GM21367 (cell line): ENCODE data around the gene SOX12.

Experiments
- ATAC-seq: cut with Tn5 transposase; IDR thresholded peaks from one replicate; pipeline ENCODE4 v1.9.1; 2021; ENCODE audit not compliant: unreplicated experiment

SOX12 gene

DNA sequence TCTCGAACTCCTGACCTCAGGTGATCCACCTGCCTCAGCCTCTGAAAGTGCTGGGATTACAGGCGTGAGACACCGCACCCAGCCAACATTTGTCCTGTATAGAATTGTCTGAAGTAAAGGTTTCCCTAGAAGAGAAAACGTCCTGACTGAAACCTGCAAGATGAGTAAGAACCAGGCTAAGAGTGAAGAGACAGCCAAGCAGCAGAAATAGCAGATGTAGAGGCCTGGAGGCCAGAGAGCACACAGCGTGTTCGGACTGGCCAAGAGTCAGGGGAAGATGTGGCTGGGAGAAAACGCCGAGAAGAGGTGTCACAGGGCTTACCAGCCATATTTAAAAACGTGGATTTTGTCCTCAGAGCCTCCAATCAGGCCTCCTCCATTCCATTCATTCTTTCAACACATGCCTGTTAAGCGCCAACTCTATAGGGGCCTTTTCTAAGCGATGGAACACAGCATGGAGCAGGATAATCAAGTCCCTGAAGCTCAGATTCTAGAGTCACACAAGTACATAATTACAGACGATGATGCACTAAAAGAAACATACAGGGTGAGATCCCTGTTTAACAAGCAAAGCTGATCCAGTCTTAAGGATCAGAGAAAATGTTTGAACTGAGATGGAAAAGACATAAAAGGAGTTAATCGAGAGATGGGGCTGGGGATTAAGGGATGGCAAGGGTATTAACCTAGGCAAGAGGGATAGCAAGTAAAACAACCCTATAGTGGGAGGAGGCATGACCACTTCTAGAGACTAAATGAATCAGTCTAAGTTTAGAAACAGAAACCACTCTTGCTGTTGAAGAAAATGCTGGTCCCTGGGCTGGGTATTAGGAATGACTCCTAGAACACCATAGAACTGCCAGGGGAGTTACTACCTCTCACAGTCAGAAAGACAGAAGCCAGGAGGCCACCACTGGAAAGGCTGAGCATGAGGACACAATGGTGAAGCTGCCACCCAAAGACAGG is 23.2 kb upstream of the SOX12 start:
- ATAC-seq, result no peak

DNA sequence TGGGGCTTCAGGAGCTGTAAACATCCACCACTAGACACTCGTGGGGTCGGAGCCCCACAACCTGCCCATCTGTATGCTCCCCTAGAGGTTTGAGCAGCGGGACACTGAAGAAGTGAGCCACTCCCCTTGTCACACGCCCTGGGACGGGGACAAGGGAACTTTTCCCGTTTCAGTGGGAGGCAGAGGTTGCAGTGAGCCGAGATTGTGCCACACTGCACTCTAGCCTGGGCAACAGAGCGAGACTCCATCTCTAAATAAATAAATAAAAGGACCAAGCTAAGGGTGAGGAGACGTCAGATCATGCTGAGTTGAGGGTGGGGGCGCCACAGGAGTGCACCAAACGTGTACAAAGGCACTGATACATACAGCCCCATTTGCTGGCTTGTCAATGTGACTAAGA is 19.6 kb upstream of the SOX12 start:
- no peak for ATAC-seq

DNA sequence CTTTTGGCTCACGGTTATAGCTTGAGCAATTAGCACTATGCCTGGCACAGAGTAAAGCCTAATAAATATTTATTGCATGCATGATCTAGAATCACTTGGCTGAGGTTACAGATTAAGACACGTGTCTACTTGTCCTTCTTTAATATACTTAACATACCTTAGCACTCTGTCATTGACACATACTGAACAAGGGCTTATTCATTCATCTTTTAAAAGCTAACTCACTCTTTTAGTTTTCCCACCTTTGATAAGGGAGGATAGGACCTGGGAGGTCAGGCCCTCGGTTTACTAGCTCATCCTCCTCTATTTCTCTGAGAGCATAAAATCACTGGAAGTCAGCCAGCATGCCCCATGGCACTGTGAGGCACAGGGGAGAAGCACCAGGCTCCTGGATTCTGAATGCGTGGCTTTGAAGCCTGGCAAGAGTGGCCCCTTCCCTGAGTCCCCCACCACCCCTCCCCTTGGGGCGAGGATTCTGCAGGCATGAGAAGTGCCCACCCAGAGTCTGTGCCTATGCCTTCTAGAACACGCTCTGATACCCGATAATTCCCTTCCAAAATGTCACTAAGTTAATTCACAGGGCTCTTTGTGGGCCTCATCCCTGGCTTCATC is 16.8 kb upstream of the SOX12 start:
- no peak for ATAC-seq

DNA sequence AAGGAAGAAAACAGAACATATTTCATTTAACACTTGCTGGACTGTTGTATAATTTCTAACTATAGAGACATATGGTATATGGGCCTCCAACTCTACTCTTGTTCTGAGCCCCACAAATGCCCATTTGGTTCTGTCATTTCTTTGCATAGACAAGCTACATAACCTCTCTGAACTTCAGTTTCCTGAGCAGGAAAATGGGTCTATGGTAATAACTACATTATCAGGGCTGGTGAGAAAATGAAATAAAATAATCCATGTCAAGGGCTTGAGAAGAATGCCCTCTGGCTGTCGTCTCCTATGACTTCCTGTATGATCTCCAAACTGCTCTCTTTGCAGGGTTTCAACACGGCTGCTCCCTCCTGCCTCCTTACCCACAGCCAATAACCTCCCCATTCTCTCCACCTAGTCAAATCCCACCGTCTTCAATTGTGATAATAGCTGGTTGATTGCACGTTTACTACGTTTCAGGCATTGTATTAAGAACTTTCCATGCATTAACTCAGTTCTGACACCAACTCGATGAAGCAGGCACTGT is 16.0 kb upstream of the SOX12 start:
- no peak for ATAC-seq

DNA sequence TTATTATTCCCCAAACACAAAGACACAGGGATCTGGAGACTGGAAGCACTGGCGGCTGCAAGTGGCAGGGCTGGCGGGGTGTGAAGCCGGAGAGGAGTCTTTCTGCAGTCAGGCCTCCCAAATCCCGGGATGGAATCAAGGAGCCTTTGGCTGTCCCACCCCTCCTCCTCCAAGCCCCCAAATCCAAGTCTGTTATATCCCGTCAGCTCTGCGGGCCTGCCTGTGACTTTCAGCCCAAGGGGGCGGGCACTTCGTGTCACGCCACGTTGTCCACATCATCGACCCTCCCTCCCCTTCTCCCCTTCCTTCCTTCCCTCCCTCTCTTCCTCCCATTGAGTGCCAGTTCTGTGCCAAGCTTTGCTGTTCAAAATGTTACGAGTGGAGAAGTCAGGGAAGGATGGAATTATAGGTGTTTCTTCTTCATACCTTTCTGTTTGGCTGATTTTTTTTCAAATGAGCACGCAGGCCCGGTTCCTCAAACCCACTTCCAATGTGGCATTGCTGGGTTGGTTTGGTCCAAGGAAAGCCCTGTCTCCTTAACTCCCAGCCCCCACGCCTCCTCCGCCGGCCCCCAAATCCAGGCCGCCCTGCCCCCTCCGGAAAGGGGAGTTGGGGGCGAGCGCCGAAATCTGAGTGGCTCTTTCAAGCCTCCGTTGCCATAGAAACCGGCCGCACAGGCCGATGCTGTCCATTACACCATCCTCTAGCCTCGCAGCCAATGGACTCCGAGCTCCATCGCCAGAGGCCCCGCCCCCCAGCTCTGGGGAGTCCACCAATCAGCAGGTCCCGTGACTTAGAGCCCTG is 15.3 kb upstream of the SOX12 start:
- peak; percentile 95 for ATAC-seq

DNA sequence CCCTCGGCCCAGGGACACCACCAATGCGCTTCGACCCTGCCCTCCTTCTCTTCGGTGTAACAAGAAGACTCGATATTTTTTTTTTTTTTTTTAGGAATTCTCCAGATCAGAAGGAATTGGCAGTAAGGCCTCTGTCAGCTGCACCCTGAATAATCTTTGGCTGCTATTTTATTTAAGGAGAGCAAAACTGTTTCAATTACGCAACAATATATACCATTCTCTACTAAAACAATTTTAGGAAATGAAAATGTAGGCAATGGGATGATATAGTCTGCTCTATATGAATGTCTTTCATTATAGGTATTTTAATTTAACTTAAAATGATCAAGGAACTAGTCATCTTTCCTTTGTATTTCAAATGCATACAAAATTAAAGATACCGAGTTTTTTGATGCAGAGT is 14.7 kb upstream of the SOX12 start:
- no peak for ATAC-seq

DNA sequence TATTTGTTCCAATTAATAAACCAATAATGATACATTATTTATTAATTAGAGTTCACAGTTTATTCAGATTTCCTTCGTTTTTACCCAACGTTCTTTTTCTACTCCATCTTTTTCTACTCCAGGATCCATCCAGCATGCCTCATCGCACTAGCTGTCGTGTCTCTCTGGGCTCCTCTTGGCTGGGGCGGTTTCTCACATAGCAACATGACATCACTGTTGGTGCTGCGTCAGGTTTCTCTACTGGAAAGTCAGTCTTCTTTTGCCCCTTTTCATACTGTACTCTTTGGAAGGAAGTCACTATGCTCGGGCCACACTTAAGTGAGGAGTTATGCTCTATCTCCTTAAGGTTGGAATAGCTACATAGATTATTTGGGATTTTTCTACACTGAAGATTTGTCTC is 13.7 kb upstream of the SOX12 start:
- ATAC-seq, result no peak

DNA sequence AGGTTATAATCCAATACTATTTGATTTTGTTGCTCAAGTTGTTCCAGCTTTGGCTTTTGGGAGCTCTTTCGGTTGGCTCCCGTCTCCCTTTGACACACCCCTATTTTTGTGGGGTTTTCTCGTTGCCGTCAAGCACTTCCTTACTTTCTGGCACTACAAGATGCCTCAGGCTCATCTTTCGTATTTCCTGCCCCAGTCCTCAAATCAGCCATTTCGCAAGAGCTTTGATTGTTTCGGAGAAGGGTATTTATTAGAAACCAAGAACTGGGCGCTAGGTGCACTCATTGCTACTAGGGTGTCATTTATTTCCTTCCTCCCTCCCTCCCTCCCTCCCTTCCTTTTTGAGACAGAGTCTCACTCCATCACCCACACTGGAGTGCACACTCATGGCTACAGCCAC is 13.3 kb upstream of the SOX12 start:
- no peak for ATAC-seq

DNA sequence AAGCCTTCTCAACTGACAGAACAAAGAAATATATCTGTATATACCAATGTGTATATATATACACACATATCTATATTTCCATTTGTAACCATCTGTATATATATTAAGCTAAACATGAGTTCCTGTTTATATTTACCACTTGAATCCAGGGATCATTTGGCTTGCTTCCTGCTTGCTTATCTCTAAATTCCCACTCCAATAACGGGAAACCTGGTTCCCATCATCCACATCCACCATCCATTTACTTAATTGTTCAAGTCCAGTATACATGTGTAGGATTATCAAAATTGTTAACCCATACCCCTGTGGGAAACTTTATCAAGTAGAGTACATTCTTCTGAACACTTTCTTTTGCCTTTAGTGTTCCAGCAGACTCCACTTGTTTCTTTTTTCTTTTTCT is 12.5 kb upstream of the SOX12 start:
- ATAC-seq, result no peak

DNA sequence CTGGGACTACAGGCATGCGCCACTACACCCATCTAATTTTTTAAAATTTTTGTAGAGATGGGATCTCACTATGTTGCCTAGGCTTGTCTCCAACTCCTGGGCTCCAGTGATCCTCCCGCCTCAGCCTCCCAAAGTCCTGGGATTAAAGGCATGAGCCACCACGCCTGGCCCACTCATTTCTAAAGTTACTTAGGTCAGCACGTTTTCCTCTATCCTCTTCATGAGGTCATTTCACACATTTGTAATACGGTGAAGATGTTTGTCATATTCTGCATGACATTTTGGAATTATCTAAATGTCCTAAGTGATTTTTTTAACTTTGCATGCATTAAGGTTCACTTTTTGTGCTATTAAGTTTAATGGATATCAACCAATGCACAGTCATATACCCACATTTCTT is 11.9 kb upstream of the SOX12 start:
- ATAC-seq, result no peak

DNA sequence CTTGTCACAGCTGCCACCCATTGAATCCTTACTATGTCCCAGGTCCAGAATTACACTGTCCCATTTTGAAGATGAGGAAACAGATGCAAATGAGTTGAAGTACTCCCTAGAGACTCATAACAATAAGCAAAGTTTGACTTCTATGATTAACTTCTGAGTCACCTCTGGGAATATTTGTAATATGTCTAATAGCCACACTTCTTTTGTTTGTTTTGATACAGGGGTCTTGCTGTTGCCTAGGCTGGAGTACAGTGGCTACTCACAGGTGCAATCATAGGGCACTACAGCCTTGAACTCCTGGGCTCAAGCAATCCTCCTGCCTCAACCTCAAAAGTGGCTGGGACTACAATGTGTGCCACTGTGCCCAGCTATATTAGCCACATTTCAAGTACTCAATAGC is 11.4 kb upstream of the SOX12 start:
- ATAC-seq, result no peak

DNA sequence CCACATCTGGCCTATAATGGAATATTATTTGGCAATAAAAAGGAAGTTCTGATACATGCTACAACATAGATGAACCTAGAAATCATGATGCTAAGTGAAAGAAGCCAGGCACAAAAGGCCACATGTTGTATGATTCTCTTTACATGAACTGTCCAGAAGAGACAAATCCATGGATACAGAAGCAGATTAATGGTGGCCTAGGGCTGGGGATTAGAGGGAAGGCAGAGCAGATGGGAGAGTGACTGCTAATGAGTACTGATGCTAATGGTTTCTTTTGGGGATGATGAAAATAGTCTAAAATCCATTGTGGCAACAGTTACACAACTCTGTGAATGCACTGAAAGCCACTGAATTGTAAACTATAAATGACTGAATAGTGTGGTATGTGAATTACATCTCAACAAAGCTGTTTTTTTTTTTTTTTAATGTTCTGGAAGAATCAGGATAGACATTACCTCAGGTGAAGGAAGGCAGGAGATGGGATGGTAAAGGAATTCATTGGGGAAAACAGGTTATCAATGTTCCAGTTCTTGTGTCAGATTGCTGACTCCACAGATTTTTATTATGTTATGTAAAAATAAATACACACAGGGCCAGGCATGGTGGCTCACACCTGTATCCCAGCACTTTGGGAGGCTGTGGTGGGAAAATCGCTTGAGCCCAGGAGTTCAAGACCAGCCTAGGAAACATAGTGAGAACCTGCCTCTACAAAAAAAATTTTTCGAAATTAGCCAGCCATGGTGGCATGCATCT is 8.9 kb upstream of the SOX12 start:
- no peak for ATAC-seq

DNA sequence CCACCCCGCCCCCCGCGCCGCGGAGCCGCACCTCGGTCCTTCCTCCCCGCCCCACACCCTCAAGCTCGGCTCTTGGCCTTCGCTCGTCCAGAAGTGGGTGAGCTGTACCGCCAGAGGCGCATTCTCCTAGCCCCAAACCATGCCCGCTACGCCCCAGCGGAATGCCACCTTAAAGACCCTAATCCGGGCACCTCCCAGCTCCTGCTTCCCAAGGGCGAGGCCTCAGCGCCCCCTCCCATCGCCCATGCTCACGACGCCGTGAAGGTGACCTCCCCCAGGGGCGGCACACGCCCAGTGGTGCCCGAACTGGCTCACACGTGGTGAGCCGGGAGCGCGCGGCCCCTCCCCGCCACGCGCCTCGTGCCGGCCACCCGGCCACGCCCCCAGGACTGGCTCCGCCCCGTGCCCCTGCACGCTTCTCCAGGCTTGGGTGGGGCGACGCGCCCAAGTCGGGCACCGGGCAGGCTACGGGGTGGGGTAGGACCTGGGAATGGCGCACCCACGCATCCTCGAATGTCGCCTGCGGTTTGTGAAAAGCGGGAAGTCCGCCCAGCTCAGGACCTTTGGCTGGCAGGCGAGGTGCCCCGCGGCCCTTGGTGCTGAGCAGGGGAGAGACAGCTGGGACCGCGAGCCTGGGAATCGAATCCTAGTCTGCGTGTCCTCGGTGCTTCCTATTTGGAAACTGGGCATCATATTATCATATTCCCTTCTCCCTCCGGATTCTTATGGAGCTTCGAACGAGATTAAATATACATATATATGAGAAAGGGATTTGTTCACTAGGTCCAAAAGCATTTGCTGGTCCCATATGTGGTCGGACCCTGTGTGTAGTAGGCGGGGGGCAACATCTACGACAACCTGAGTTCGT is 941 bp upstream of the SOX12 start:
- peak; percentile 46 for ATAC-seq

DNA sequence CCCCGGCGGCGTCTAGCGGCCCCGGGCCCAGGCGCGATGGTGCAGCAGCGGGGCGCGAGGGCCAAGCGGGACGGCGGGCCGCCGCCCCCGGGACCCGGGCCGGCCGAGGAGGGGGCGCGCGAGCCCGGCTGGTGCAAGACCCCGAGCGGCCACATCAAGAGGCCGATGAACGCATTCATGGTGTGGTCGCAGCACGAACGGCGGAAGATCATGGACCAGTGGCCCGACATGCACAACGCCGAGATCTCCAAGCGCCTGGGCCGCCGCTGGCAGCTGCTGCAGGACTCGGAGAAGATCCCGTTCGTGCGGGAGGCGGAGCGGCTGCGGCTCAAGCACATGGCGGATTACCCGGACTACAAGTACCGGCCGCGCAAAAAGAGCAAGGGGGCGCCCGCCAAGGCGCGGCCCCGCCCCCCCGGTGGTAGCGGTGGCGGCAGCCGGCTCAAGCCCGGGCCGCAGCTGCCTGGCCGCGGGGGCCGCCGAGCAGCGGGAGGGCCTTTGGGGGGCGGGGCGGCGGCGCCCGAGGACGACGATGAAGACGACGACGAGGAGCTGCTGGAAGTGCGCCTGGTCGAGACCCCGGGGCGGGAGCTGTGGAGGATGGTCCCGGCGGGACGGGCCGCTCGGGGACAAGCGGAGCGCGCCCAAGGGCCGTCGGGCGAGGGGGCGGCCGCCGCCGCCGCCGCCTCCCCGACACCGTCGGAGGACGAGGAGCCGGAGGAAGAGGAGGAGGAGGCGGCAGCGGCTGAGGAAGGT is 715 bp downstream of the SOX12 start:
- no peak for ATAC-seq

DNA sequence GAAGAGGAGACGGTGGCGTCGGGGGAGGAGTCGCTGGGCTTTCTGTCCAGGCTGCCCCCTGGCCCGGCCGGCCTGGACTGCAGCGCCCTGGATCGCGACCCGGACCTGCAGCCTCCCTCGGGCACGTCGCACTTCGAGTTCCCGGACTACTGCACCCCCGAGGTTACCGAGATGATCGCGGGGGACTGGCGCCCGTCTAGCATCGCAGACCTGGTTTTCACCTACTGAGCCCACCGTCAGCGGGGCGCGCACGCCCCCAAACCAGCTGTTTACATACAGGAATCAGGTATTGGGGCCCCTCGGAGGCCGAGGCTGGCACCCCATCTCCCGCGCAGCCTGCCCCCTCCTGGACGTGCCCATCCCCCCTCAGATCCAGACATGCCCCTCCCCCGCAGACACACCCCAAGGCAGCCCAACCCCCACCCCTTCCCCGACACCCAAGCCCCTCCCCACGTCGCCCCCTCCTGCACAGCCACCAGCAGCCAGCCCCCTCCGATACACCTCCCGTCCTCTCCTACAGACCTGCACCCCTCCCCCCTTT is 1.4 kb downstream of the SOX12 start:
- no peak for ATAC-seq

DNA sequence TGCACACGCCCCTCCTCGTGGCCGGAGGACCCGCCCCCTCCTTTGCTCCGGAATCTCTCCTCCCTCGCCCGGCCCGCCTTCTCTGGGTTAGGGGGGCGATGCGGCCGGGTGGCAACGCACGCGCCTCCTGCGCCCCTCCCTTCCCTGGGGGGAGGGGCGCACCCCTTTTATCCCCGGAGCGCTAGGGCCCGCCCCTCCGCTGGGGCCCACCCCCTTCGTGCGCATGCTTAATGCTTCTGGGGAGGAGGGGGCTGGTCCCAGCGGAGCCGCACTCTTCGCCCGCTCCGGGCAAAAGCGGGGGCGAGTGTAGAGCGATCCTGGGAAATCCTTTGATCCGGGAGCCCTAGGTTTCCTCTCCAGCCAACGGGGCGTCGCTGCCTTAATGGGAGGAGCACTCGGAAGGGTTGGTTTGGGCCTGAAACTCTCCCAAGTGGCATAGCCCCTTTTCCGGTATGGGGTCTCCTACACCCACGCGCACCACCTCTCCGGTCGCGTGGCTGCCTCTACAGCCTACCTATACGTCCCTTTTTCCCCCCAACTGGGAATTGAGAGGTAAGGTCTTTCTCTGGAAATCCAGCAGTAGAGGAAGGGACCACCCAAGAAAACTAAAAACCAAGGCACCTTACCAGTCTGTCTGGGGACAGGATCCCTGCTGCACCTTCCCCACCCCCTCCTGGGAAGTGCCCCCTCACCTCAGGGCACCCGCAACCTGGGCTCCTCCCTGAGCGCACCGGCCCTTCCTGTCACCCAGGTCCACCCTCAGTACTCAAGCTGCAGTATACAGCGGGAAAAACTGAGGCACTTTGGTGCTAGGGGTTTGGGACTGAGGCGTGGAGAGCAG is 2.1 kb downstream of the SOX12 start:
- no peak for ATAC-seq

DNA sequence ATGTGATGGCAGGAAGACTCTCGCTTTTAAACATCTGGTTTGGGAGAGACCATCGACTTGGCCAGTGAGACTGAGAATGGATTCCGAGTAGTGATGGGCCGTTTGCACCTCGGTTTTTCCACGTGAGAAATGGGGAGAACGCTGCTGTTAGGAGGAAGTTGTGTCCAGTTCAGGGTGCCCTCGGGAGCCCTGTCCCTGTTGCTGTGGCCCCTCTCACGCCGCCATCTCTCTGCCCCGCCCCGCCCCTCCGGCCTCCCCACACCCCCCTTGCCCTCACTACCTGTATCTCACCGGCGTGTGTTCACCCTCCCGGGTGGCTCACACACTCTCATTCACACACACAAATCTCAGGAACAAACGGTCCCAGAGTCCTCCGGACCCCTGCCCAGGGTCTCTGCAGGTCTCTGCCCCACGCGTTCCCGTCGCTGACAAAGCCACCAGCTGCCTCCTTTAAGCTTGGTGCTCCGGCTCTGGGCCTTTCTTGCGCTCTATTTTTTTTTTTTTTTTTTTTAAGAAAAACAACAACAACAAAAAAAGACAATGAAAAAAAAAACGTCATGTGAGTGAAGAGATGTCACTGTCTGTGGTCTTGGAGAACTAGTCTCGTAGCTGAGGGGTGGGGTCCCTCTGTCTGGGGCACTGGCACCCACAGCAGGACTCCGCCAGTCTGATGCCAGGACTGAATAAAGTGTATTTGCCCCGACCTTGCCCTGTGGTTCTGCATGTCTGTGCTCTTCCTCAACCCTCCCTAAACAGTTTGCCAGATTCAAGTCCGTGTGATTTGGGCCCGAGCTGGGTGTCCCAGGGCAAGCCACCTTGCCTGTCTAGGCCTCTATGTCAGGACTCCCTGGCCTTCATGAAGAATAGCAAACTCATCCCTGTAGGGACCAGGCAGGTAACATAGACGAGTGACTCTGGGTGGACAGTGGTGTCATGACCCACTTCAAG is 2.9 kb downstream of the SOX12 start:
- ATAC-seq, result no peak
